Mesendoderm (in vitro differentiated cells): ENCODE results near the gene HBG2.

ENCODE experiments used
- DNase-seq: peaks from one replicate; pipeline ENCODE4 v3.0.0; 2013
- H2AK5ac ChIP-seq: 2 replicates; pipeline ENCODE4 v1.6.1; 2013; ENCODE audit warnings: low read length, inconsistent platforms
- H2BK120ac ChIP-seq: 2 replicates; pipeline ENCODE4 v1.6.1; 2013; ENCODE audit warnings: low read depth, mild to moderate bottlenecking, low read length, moderate library complexity, mixed read lengths
- H2BK15ac ChIP-seq: replicated peaks from 2 replicates; pipeline ENCODE4 v1.6.1; 2013; ENCODE audit warnings: low read depth, mild to moderate bottlenecking, moderate library complexity
- H2BK5ac ChIP-seq: 2 replicates; pipeline ENCODE4 v1.6.1; 2013; ENCODE audit warnings: low read length, inconsistent platforms
- H3K18ac ChIP-seq: 2 replicates; pipeline ENCODE4 v1.6.1; 2013; ENCODE audit warnings: mild to moderate bottlenecking, low read length, mixed read lengths
- H3K23ac ChIP-seq: one replicate; pipeline ENCODE4 v1.6.1; 2013; ENCODE audit warnings: low read length
- H3K27ac ChIP-seq: 2 replicates; pipeline ENCODE4 v1.5.1; 2013; ENCODE audit warnings: low read depth, mild to moderate bottlenecking, inconsistent platforms, low read length, moderate library complexity
- H3K27me3 ChIP-seq: 2 replicates; pipeline ENCODE4 v1.6.1; 2013; ENCODE audit warnings: low read length, control low read depth, mild to moderate bottlenecking, inconsistent platforms; ENCODE audit not compliant: insufficient read depth, poor library complexity
- H3K36me3 ChIP-seq: 2 replicates; pipeline ENCODE4 v1.6.1; 2013; ENCODE audit warnings: low read length, inconsistent platforms; ENCODE audit not compliant: control insufficient read depth, insufficient read depth
- H3K4ac ChIP-seq: one replicate; pipeline ENCODE4 v1.6.1; 2013; ENCODE audit warnings: low read depth, mild to moderate bottlenecking, low read length, moderate library complexity
- H3K4me1 ChIP-seq: 2 replicates; pipeline ENCODE4 v1.6.1; 2013; ENCODE audit warnings: low read depth, low read length, inconsistent platforms; ENCODE audit not compliant: control insufficient read depth
- H3K4me2 ChIP-seq: 2 replicates; pipeline ENCODE4 v1.6.1; 2013; ENCODE audit warnings: low read length
- H3K4me3 ChIP-seq: 2 replicates; pipeline ENCODE4 v1.5.1; 2013; ENCODE audit warnings: mild to moderate bottlenecking, low read length
- H3K56ac ChIP-seq: one replicate; pipeline ENCODE4 v1.6.1; 2013; ENCODE audit warnings: low read length
- H3K79me1 ChIP-seq: 2 replicates; pipeline ENCODE4 v1.6.1; 2013; ENCODE audit warnings: low read length, inconsistent platforms
- H3K79me2 ChIP-seq: 2 replicates; pipeline ENCODE4 v1.6.1; 2013; ENCODE audit warnings: mild to moderate bottlenecking, low read length; ENCODE audit not compliant: control insufficient read depth, insufficient read depth
- H3K9ac ChIP-seq: 2 replicates; pipeline ENCODE4 v1.6.1; 2013; ENCODE audit warnings: low read length, inconsistent platforms
- H4K5ac ChIP-seq: one replicate; pipeline ENCODE4 v1.6.1; 2013; ENCODE audit warnings: low read length
- H4K8ac ChIP-seq: one replicate; pipeline ENCODE4 v1.6.1; 2013; ENCODE audit warnings: low read depth, mild to moderate bottlenecking, control low read depth, low read length, moderate library complexity
- WGBS: extraction: QIAGEN DNeasy Blood & Tissue Kit; methylation state at CpG from one replicate; pipeline ENCODE4 v1.1.7; 2013; ENCODE audit warnings: low lambda C conversion rate, missing lambda C conversion rate; ENCODE audit not compliant: insufficient coverage; ENCODE audit errors: extremely low coverage; 5-methylcytosine and 5-hydroxymethylcytosine counted together

HBG2 gene

GRCh38 chr11:5274395-5274794 is 19.8 kb upstream of the HBG2 start:
- Histone ChIP-seq H2BK120ac (no peak overlapping the region), H3K9ac (no peak overlapping the region), H3K36me3 (no peaks in the 10 kb centered on the region), H3K79me1 (no peaks in the 10 kb centered on the region), H3K23ac (no peak overlapping the region), H4K5ac (no peak overlapping the region), H3K4me3 (no peak overlapping the region), H3K18ac (no peak overlapping the region), H3K79me2 (no peaks in the 10 kb centered on the region), H3K56ac (no peak overlapping the region), H3K27ac (no peak overlapping the region), H2AK5ac (no peak overlapping the region), H3K4ac (no peak overlapping the region), H3K4me1 (no peaks in the 10 kb centered on the region), H2BK15ac (no peak overlapping the region), H3K27me3 (no peaks in the 10 kb centered on the region), H4K8ac (no peak overlapping the region), H3K4me2 (no peak overlapping the region), H2BK5ac (no peak overlapping the region)
- no CpG with 5 or more reads among the region's 5 CpGs for WGBS
- peak; percentile 58 for DNase-seq

DNA sequence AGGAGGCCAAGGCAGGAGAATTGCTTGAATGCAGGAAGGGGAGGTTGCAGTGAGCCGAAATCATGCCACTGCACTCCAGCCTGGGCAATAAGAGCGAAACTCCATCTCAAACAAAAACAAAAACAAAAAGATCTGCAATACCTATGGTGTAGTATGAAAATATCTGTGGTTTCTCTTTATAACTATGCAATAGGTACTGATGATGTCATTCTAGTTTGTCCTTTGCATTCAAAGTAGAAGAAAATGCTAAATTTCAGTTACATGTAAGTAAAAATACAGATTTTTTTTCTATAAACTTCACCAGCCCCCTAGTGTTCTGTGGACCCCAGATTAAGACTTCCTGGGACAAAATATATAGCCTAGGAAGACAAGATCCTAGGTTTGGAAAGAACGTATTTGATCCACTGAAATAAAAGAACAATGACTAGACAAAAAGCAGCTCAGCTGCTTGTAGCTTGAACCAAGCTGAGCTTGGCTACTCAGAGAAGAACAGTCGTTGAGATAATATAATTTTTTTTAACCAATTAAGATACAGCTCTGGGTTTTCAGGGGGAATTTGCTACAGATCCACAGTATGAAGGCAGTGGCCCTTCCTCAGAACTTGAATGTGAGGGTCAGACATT is 17.9 kb upstream of the HBG2 start:
- no peaks in the 10 kb centered on the region for H3K36me3 ChIP-seq
- no peak for DNase-seq
- no peak overlapping the region for H3K18ac ChIP-seq
- no peak overlapping the region for H3K4me2 ChIP-seq
- no peak overlapping the region for H3K4ac ChIP-seq
- WGBS = no CpG with 5 or more reads among the region's 4 CpGs
- H2AK5ac ChIP-seq = no peak overlapping the region
- H3K27me3 ChIP-seq = no peaks in the 10 kb centered on the region
- H2BK5ac ChIP-seq = no peak overlapping the region
- no peak overlapping the region for H2BK15ac ChIP-seq
- H3K9ac ChIP-seq = no peak overlapping the region
- no peak overlapping the region for H3K27ac ChIP-seq
- H3K79me2 ChIP-seq = no peaks in the 10 kb centered on the region
- no peak overlapping the region for H4K5ac ChIP-seq
- H2BK120ac ChIP-seq = no peak overlapping the region
- no peaks in the 10 kb centered on the region for H3K4me1 ChIP-seq
- no peaks in the 10 kb centered on the region for H3K79me1 ChIP-seq
- no peak overlapping the region for H3K56ac ChIP-seq
- H4K8ac ChIP-seq = no peak overlapping the region
- H3K4me3 ChIP-seq = no peak overlapping the region
- H3K23ac ChIP-seq = no peak overlapping the region

DNA sequence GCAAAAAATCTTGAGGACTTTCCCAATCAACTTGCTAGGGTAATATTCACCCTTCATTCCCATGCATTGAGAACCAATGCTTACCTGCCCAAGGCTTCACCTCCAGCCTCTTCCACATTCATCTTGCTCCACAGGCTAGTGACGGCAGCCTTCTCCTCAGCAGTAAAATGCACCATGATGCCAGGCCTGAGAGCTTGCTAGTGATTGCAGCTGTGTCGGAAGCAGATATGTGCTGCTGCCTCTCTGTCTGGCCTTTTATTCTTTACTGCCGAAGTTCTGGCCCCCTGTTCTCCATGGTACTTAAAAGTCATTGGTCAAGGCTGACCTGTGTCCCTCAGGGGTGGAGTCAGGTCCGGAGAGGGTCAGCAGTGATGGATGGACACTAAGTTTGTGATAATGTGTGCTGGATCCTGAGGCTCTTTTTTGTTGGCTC is 15.2 kb upstream of the HBG2 start, which contains the start of gene HBE1:
Gene HBE1, minus strand, starts transcription at position 231 of the 433 bp plus-strand sequence. Its CDS starts 55 bp downstream, at position 176.
- Histone ChIP-seq H4K5ac (no peak within 1 kb of the TSS), H2BK5ac (no peak within 1 kb of the TSS), H3K4me1 (no peaks in the 10 kb centered on the region), H3K18ac (no peak within 1 kb of the TSS), H3K4ac (no peak within 1 kb of the TSS), H3K36me3 (no peaks in the 10 kb centered on the region), H2BK15ac (no peak within 1 kb of the TSS), H2BK120ac (no peak within 1 kb of the TSS), H4K8ac (no peak within 1 kb of the TSS), H3K27me3 (no peaks in the 10 kb centered on the region), H3K4me3 (no peak within 1 kb of the TSS), H3K23ac (no peak within 1 kb of the TSS), H3K9ac (no peak within 1 kb of the TSS), H2AK5ac (no peak within 1 kb of the TSS), H3K56ac (no peak within 1 kb of the TSS), H3K4me2 (no peak within 1 kb of the TSS), H3K79me1 (no peaks in the 10 kb centered on the region), H3K79me2 (no peaks in the 10 kb centered on the region), H3K27ac (no peak within 1 kb of the TSS)
- DNase-seq = no peak
- no CpG with 5 or more reads among the region's 4 CpGs for WGBS

GRCh38 chr11:5267033-5267563 is 12.5 kb upstream of the HBG2 start:
- no peak for DNase-seq
- no peak overlapping the region for H4K8ac ChIP-seq
- H3K18ac ChIP-seq = no peak overlapping the region
- H2BK15ac ChIP-seq = no peak overlapping the region
- H2BK120ac ChIP-seq = no peak overlapping the region
- no CpG with 5 or more reads among the region's 2 CpGs for WGBS
- H3K56ac ChIP-seq = no peak overlapping the region
- no peak overlapping the region for H3K9ac ChIP-seq
- H4K5ac ChIP-seq = no peak overlapping the region
- H2BK5ac ChIP-seq = no peak overlapping the region
- no peaks in the 10 kb centered on the region for H3K79me2 ChIP-seq
- no peak overlapping the region for H2AK5ac ChIP-seq
- H3K4ac ChIP-seq = no peak overlapping the region
- H3K4me2 ChIP-seq = no peak overlapping the region
- no peak overlapping the region for H3K23ac ChIP-seq
- no peak overlapping the region for H3K4me3 ChIP-seq
- no peak overlapping the region for H3K27ac ChIP-seq
- H3K79me1 ChIP-seq = no peaks in the 10 kb centered on the region
- H3K4me1 ChIP-seq = no peaks in the 10 kb centered on the region
- no peaks in the 10 kb centered on the region for H3K36me3 ChIP-seq
- H3K27me3 ChIP-seq = no peaks in the 10 kb centered on the region

DNA sequence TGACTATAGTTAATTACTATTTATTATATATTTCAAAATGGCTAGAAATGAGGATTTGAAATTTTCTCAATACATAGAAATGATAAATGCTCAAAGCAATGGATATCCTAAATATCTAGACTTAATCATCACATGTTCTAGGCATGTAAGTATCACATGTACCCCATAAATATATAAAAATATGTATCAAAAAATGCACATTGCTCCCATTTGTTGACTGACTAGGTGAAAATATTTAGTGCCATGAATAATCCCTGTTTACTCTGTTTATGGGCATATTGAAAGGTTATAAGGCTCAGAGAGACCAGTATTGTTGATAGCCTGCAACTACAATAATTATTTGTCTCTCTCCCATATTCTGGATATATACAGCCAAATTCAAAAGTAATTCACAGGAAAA is 12.0 kb upstream of the HBG2 start:
- H3K27ac ChIP-seq = no peak overlapping the region
- H3K79me2 ChIP-seq = no peaks in the 10 kb centered on the region
- H3K9ac ChIP-seq = no peak overlapping the region
- H2BK15ac ChIP-seq = no peak overlapping the region
- H3K23ac ChIP-seq = no peak overlapping the region
- H4K5ac ChIP-seq = no peak overlapping the region
- no peak overlapping the region for H3K18ac ChIP-seq
- H3K56ac ChIP-seq = no peak overlapping the region
- H2AK5ac ChIP-seq = no peak overlapping the region
- H3K79me1 ChIP-seq = no peaks in the 10 kb centered on the region
- H2BK120ac ChIP-seq = no peak overlapping the region
- no peak overlapping the region for H3K4ac ChIP-seq
- H3K4me3 ChIP-seq = no peak overlapping the region
- DNase-seq = no peak
- H3K4me2 ChIP-seq = no peak overlapping the region
- H2BK5ac ChIP-seq = no peak overlapping the region
- no peak overlapping the region for H4K8ac ChIP-seq
- H3K27me3 ChIP-seq = no peaks in the 10 kb centered on the region
- no peaks in the 10 kb centered on the region for H3K36me3 ChIP-seq
- no peaks in the 10 kb centered on the region for H3K4me1 ChIP-seq

DNA sequence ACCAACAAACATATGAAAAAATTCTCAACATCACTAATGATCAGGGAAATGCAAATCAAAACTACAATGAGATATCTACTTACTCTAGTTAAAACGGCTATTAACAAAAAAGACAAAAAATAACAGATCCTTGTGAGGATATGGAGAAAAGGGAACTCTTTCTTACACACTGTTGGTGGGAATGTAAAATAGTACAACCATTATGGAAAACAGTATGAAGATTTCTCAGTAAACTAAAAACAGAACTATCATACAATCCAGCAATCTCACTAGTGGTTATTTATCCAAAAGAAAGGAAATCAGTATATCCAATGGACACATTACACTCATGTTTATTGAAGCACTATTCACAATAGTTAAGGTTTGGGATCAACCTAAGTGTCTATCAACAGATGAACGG is 11.3 kb upstream of the HBG2 start:
- no peak overlapping the region for H3K4me3 ChIP-seq
- no peak overlapping the region for H3K4me2 ChIP-seq
- H2BK5ac ChIP-seq = no peak overlapping the region

More for the DNA sequence above, 11.3 kb upstream of the HBG2 start:
- H3K18ac ChIP-seq = no peak overlapping the region
- no peak overlapping the region for H3K9ac ChIP-seq
- no peak overlapping the region for H4K5ac ChIP-seq
- H3K23ac ChIP-seq = no peak overlapping the region
- no peak overlapping the region for H4K8ac ChIP-seq
- no CpG with 5 or more reads among the region's 2 CpGs for WGBS
- H2AK5ac ChIP-seq = no peak overlapping the region
- no peak overlapping the region for H2BK15ac ChIP-seq
- no peak overlapping the region for H3K56ac ChIP-seq
- H2BK120ac ChIP-seq = no peak overlapping the region
- no peaks in the 10 kb centered on the region for H3K36me3 ChIP-seq
- no peaks in the 10 kb centered on the region for H3K79me2 ChIP-seq
- no peak overlapping the region for H3K4ac ChIP-seq
- H3K4me1 ChIP-seq = no peaks in the 10 kb centered on the region
- no peak overlapping the region for H3K27ac ChIP-seq
- DNase-seq = no peak
- H3K79me1 ChIP-seq = no peaks in the 10 kb centered on the region
- no peaks in the 10 kb centered on the region for H3K27me3 ChIP-seq
